Ishikawa (cell line): ENCODE measurements around the gene CCDC141.

Experiments
- CEBPB ChIP-seq: IDR thresholded peaks from 2 replicates; pipeline ENCODE4 v1.6.1; 2012
- CREB1 ChIP-seq: IDR thresholded peaks from 2 replicates; pipeline ENCODE4 v1.6.1; 2012; ENCODE audit warnings: low read depth
- EGR1 ChIP-seq: IDR thresholded peaks from 2 replicates; pipeline ENCODE4 v1.6.1; 2012
- EP300 ChIP-seq: IDR thresholded peaks from 2 replicates; pipeline ENCODE4 v1.6.1; 2012; ENCODE audit warnings: borderline replicate concordance
- FOXM1 ChIP-seq: IDR thresholded peaks from 2 replicates; pipeline ENCODE4 v1.6.1; 2012; ENCODE audit warnings: low read depth, borderline replicate concordance
- MAX ChIP-seq: IDR thresholded peaks from 2 replicates; pipeline ENCODE4 v1.6.1; 2012
- NFIC ChIP-seq: IDR thresholded peaks from 2 replicates; pipeline ENCODE4 v1.6.1; 2012
- RAD21 ChIP-seq: IDR thresholded peaks from 2 replicates; pipeline ENCODE4 v1.6.1; 2012; ENCODE audit warnings: low read depth
- TAF1 ChIP-seq: IDR thresholded peaks from 2 replicates; pipeline ENCODE4 v1.6.1; 2012; ENCODE audit warnings: low read depth, mild to moderate bottlenecking
- TCF12 ChIP-seq: IDR thresholded peaks from 2 replicates; pipeline ENCODE4 v1.6.1; 2012; ENCODE audit warnings: low read depth
- TEAD4 ChIP-seq: IDR thresholded peaks from 2 replicates; pipeline ENCODE4 v1.6.1; 2012
- YY1 ChIP-seq: IDR thresholded peaks from 2 replicates; pipeline ENCODE4 v1.6.1; 2012; ENCODE audit warnings: low read depth
- ZBTB7A ChIP-seq: IDR thresholded peaks from 2 replicates; pipeline ENCODE4 v1.6.1; 2012; ENCODE audit warnings: low read depth
- TF ChIP-seq, protein P1 (sequence below): IDR thresholded peaks from 2 replicates; pipeline ENCODE4 v1.6.1; 2012; ENCODE audit warnings: low read depth, mild to moderate bottlenecking
- TF ChIP-seq, protein P2 (sequence below): IDR thresholded peaks from 2 replicates; pipeline ENCODE4 v1.6.1; 2012

Gene CCDC141

DNA sequence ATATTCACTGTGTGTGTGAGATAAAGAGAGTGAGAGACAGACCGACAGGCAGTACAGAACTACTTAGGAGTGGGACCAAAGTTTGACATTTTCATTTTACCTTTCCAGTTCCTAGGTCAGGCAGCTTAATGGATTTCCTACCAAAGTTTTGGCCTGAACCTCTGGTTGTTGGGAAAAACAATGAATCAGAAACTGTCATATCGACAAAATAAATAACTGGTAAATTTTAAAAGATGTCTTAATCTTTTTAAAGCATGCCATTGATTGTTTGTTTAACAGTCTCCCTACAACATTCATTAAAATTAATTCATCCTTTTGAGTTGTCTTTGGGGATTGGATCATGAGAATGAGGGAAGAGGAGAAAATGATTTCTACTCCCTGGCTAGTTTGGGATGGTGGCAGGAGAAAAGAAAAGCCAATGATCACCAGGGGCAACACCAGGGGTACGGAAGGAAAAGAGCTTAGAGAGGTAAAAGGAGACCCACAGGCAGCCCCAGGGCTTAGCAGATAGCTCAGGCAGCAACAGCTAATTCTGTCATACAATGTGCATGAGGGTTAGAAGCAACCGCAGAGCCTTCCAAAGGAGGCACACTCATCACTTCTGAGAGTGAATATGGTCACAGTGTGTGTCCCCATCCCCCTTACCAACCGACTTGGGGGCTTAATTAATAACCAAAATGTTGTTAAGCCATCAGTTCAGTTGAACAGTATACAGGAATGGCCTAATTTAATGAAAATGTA, 98.5 kb downstream of the CCDC141 start:
- TF ChIP-seq CREB1: no peak
- TF ChIP-seq EGR1: no peak
- no peak for TF ChIP-seq YY1
- no peak for TF ChIP-seq TEAD4
- no peak for TF ChIP-seq ZBTB7A
- TF ChIP-seq, protein P1, sequence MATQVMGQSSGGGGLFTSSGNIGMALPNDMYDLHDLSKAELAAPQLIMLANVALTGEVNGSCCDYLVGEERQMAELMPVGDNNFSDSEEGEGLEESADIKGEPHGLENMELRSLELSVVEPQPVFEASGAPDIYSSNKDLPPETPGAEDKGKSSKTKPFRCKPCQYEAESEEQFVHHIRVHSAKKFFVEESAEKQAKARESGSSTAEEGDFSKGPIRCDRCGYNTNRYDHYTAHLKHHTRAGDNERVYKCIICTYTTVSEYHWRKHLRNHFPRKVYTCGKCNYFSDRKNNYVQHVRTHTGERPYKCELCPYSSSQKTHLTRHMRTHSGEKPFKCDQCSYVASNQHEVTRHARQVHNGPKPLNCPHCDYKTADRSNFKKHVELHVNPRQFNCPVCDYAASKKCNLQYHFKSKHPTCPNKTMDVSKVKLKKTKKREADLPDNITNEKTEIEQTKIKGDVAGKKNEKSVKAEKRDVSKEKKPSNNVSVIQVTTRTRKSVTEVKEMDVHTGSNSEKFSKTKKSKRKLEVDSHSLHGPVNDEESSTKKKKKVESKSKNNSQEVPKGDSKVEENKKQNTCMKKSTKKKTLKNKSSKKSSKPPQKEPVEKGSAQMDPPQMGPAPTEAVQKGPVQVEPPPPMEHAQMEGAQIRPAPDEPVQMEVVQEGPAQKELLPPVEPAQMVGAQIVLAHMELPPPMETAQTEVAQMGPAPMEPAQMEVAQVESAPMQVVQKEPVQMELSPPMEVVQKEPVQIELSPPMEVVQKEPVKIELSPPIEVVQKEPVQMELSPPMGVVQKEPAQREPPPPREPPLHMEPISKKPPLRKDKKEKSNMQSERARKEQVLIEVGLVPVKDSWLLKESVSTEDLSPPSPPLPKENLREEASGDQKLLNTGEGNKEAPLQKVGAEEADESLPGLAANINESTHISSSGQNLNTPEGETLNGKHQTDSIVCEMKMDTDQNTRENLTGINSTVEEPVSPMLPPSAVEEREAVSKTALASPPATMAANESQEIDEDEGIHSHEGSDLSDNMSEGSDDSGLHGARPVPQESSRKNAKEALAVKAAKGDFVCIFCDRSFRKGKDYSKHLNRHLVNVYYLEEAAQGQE: no peak
- TF ChIP-seq CEBPB: no peak
- TF ChIP-seq NFIC: no peak
- TF ChIP-seq, protein P2, sequence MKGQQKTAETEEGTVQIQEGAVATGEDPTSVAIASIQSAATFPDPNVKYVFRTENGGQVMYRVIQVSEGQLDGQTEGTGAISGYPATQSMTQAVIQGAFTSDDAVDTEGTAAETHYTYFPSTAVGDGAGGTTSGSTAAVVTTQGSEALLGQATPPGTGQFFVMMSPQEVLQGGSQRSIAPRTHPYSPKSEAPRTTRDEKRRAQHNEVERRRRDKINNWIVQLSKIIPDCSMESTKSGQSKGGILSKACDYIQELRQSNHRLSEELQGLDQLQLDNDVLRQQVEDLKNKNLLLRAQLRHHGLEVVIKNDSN: no peak
- no peak for TF ChIP-seq FOXM1

GRCh38 chr2:178949584-178949983, 100.4 kb downstream of the CCDC141 start:
- TF ChIP-seq CREB1 (no peak), CEBPB (no peak), TAF1 (no peak), EP300 (no peak), FOXM1 (no peak), NFIC (no peak), MAX (no peak), TEAD4 (no peak), ZBTB7A (no peak), TCF12 (no peak), EGR1 (no peak), YY1 (no peak), RAD21 (no peak)
- TF ChIP-seq, protein P2: no peak
- TF ChIP-seq, protein P1: no peak

- TF ChIP-seq CEBPB (no peak), EP300 (no peak), EGR1 (no peak), TAF1 (no peak), RAD21 (no peak), MAX (no peak), TCF12 (no peak)
Observed at GRCh38 chr2:178949151-178949550, 100.8 kb downstream of the CCDC141 start.

GRCh38 chr2:178947006-178947405, 102.9 kb downstream of the CCDC141 start:
- TF ChIP-seq EP300 (no peak), TEAD4 (no peak), YY1 (no peak), TCF12 (no peak), CEBPB (no peak), CREB1 (no peak), ZBTB7A (no peak), FOXM1 (no peak), TAF1 (no peak), MAX (no peak), NFIC (no peak), RAD21 (no peak), EGR1 (no peak)
- TF ChIP-seq, protein P2: no peak
- TF ChIP-seq, protein P1: no peak
